ENCODE data around the gene RASAL1. TPM values are rescaled to one million over a fixed set of nuclear protein-coding genes. Genes with fewer than 3 reads are reported as not detected.
A peak's percentile ranks its signal among the peaks of the same experiment; 100 is the strongest.

The RASAL1 gene
- total and polyA plus RNA-seq, 2 experiments from 2014 or later = not detected

DNA sequence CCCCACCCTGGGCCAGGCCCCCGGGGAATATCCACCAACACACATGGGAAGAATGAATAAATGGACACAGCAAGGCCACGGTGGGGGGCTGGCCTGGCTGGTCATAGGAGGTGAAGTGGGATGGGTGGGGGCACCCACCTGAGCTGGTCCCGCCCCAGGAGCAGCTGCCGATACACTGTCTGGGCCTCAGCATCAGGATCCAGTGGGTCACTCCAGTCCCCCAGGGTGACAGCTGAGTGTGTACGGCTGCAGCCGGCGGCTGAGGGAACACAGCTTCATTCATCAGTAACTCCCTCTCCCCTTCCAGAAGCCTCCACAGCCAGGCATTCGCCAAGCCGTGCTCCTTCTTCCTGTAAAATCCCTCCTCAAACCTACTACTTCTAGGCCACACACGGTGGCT is 33.8 kb downstream of the RASAL1 start:
- Histone ChIP-seq H3F3A (ENCODE audit: insufficient read depth) (no peaks in the 10 kb centered on the region), H4K20me1 (ENCODE audit: insufficient read depth) (no peaks in the 10 kb centered on the region), H3K36me3 (ENCODE audit: low read depth) (no peaks in the 10 kb centered on the region), H3K4me3 (no peak overlapping the region), H3K27ac (no peak overlapping the region), H2AFZ (no peak overlapping the region), H3K9me2 (ENCODE audit: insufficient read depth) (no peaks in the 10 kb centered on the region), H3K27me3 (replicated peaks; ENCODE audit: insufficient read depth) (no peaks in the 10 kb centered on the region; the same call in 1 of the 2 replicates), H3K9ac (no peak overlapping the region), H3K4me1 (ENCODE audit: insufficient read depth) (no peaks in the 10 kb centered on the region), H3K79me2 (ENCODE audit: insufficient read depth) (no peaks in the 10 kb centered on the region), H3K9me3 (ENCODE audit: low read depth) (no peaks in the 10 kb centered on the region), H3K4me2 (ENCODE audit: unreplicated experiment) (no peak overlapping the region)
- TF ChIP-seq EZH2 (IDR thresholded peaks at IDR 0.05; ENCODE audit: insufficient read depth, poor library complexity, severe bottlenecking) = no peak
- TF ChIP-seq EZH2phosphoT487 (IDR thresholded peaks at IDR 0.05; ENCODE audit: insufficient read depth, low read depth) = no peak
- in situ Hi-C loops (cut with MboI) = no loop called here
- 78% methylated on average over 8 to 9 of the region's 10 CpGs for WGBS, 2 experiments (ENCODE audit: low coverage in 1 of 2, low lambda C conversion rate in 2 of 2, missing lambda C conversion rate in 2 of 2)
- no peak for DNase-seq

GRCh38 chr12:113099764-113100163 is 35.8 kb downstream of the RASAL1 start:
- H3K27me3 ChIP-seq (replicated peaks; ENCODE audit: insufficient read depth) = no peaks in the 10 kb centered on the region
- H3K4me3 ChIP-seq = no peak overlapping the region
- H3F3A ChIP-seq (ENCODE audit: insufficient read depth) = no peaks in the 10 kb centered on the region
- WGBS, 2 experiments (ENCODE audit: low coverage in 1 of 2, low lambda C conversion rate in 2 of 2, missing lambda C conversion rate in 2 of 2) = 51 to 53% methylated on average over 12 of the region's 12 CpGs
- H3K36me3 ChIP-seq (ENCODE audit: low read depth) = no peaks in the 10 kb centered on the region
- H3K27ac ChIP-seq = no peak overlapping the region
- in situ Hi-C loops (cut with MboI) = no loop called here
- no peaks in the 10 kb centered on the region for H4K20me1 ChIP-seq (ENCODE audit: insufficient read depth)
- H3K4me2 ChIP-seq (ENCODE audit: unreplicated experiment) = no peak overlapping the region
- TF ChIP-seq EZH2phosphoT487 (IDR thresholded peaks at IDR 0.05; ENCODE audit: insufficient read depth, low read depth) = no peak
- no peak for TF ChIP-seq EZH2 (IDR thresholded peaks at IDR 0.05; ENCODE audit: insufficient read depth, poor library complexity, severe bottlenecking)
- no peak for DNase-seq
- no peak overlapping the region for H2AFZ ChIP-seq
- H3K9ac ChIP-seq = no peak overlapping the region
- no peaks in the 10 kb centered on the region for H3K4me1 ChIP-seq (ENCODE audit: insufficient read depth)
- H3K79me2 ChIP-seq (ENCODE audit: insufficient read depth) = no peaks in the 10 kb centered on the region
- H3K9me2 ChIP-seq (ENCODE audit: insufficient read depth) = no peaks in the 10 kb centered on the region
- H3K9me3 ChIP-seq (ENCODE audit: low read depth) = no peaks in the 10 kb centered on the region

- H3K27ac ChIP-seq = no peak overlapping the region
- no peaks in the 10 kb centered on the region for H3K9me2 ChIP-seq (ENCODE audit: insufficient read depth)
- no peaks in the 10 kb centered on the region for H3K79me2 ChIP-seq (ENCODE audit: insufficient read depth)
- H3K4me2 ChIP-seq (ENCODE audit: unreplicated experiment) = no peak overlapping the region
- in situ Hi-C loops (cut with MboI) = no loop called here
- H3K4me1 ChIP-seq (ENCODE audit: insufficient read depth) = no peaks in the 10 kb centered on the region
- H3F3A ChIP-seq (ENCODE audit: insufficient read depth) = no peaks in the 10 kb centered on the region
- no peak for TF ChIP-seq EZH2phosphoT487 (IDR thresholded peaks at IDR 0.05; ENCODE audit: insufficient read depth, low read depth)
- no peak overlapping the region for H2AFZ ChIP-seq
- no peaks in the 10 kb centered on the region for H4K20me1 ChIP-seq (ENCODE audit: insufficient read depth)
- no peaks in the 10 kb centered on the region for H3K36me3 ChIP-seq (ENCODE audit: low read depth)
- H3K9me3 ChIP-seq (ENCODE audit: low read depth) = no peaks in the 10 kb centered on the region
- H3K27me3 ChIP-seq (replicated peaks; ENCODE audit: insufficient read depth) = no peaks in the 10 kb centered on the region
- H3K4me3 ChIP-seq = no peak overlapping the region
- H3K9ac ChIP-seq = no peak overlapping the region
- DNase-seq = no peak
Measured at GRCh38 chr12:113099364-113099763, 36.2 kb downstream of the RASAL1 start.

DNA sequence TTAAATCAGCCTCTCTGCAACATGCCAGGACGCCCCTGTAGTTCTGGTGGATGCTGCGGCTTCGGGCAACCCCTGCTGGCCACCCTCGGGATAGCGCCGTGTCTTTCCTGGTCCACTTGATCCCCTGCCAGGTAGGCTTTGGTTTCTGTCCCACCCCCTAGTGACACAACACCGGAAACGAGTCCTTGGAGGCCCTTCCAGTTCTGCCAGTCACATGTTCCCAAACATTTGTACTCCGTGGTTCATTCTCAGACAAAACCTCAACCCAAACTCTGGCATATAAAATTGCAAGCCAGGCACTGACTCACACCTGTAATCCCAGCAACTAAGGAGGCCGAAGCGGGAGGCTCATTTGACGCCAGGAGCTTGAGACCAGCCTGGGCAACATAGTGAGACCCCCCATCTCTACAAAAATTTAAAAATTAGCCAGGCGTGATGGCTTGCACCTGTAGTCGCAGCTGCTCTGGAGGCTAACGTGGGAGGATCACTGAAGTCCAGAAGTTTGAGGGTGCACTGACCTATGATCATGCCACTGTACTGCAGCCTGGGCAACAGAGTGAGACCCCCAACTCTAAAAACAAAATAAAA is 37.0 kb downstream of the RASAL1 start:
- peak overlapping the region; percentile 1 for H3K4me2 ChIP-seq (ENCODE audit: unreplicated experiment)
- H3K9me2 ChIP-seq (ENCODE audit: insufficient read depth) = no peaks in the 10 kb centered on the region
- no peak overlapping the region for H2AFZ ChIP-seq
- no peaks in the 10 kb centered on the region for H4K20me1 ChIP-seq (ENCODE audit: insufficient read depth)
- in situ Hi-C loops (cut with MboI) = no loop called here
- H3K36me3 ChIP-seq (ENCODE audit: low read depth) = no peaks in the 10 kb centered on the region
- no peak overlapping the region for H3K4me3 ChIP-seq
- TF ChIP-seq EZH2 (IDR thresholded peaks at IDR 0.05; ENCODE audit: insufficient read depth, poor library complexity, severe bottlenecking) = no peak
- no peak for TF ChIP-seq EZH2phosphoT487 (IDR thresholded peaks at IDR 0.05; ENCODE audit: insufficient read depth, low read depth)
- H3K27me3 ChIP-seq (replicated peaks; ENCODE audit: insufficient read depth) = no peaks in the 10 kb centered on the region
- no peak overlapping the region for H3K9ac ChIP-seq
- no peaks in the 10 kb centered on the region for H3K4me1 ChIP-seq (ENCODE audit: insufficient read depth)
- no peaks in the 10 kb centered on the region for H3K79me2 ChIP-seq (ENCODE audit: insufficient read depth)
- DNase-seq = peak; percentile 94
- H3K27ac ChIP-seq = no peak overlapping the region
- no peaks in the 10 kb centered on the region for H3K9me3 ChIP-seq (ENCODE audit: low read depth)
- H3F3A ChIP-seq (ENCODE audit: insufficient read depth) = no peaks in the 10 kb centered on the region
- 23 to 24% methylated on average over 15 of the region's 15 CpGs for WGBS, 2 experiments (ENCODE audit: low coverage in 1 of 2, low lambda C conversion rate in 2 of 2, missing lambda C conversion rate in 2 of 2)
